RWPE1 (cell line): ENCODE measurements around the gene RAB36.

ENCODE experiments used
- CTCF ChIA-PET: fragments of 350-600 bp; sonication (Branson Sonifier 250); formaldehyde crosslinking; extraction: SDS; loops from one replicate; lab custom pipeline; 2021; lab: Yijun Ruan, JAX
- POLR2A ChIA-PET: fragments of 400-600 bp; formaldehyde crosslinking; extraction: SDS; loops from one replicate; lab custom pipeline; 2020; ENCODE audit warnings: antibody characterized with exemption; ENCODE audit not compliant: low non-redundant PET; lab: Yijun Ruan, JAX
- DNase-seq: peaks from one replicate; pipeline ENCODE4 v3.0.0; 2012; ENCODE audit warnings: low spot score
- H3K27ac ChIP-seq: fragments of 450-650 bp; 2 replicates; pipeline ENCODE4 v1.5.1; 2017
- TF ChIP-seq, protein P1 (sequence below): fragments of 450-650 bp; conservative IDR thresholded peaks from 2 replicates; pipeline ENCODE4 v1.5.1; 2017; ENCODE audit warnings: low read depth, mild to moderate bottlenecking

The RAB36 gene

DNA sequence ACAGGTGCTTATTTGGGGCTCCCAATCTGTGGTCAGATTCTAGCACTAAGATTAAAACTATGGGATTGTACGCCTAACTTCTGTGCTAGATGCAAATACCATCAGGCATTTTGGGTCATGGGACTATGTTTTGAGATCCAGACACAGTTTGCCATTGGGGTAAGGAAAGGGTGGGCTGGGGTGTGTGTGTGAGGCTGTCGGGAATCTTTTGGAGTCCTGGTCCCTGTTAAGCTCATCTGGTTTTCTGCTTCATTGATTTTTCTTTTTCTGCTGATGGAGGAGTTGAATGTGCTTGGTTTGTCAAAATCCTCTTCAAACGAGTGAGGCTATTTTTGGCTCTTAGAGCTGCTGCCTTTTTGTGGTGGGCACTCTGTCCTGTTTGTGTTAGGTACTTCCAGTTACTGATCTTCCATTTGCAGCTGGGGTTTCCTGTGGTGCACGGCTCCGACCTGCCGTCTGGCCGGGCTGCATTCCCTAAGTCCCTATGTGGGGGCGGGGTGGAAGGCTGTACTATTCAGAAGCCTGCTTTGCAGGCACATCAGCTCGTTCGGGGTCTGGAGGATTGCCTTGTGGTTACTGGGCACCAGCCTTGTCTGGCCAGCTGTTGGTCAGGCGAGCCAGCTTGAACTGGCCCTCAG is 37.9 kb downstream of the RAB36 start:
- no peak for DNase-seq
- TF ChIP-seq, protein P1, sequence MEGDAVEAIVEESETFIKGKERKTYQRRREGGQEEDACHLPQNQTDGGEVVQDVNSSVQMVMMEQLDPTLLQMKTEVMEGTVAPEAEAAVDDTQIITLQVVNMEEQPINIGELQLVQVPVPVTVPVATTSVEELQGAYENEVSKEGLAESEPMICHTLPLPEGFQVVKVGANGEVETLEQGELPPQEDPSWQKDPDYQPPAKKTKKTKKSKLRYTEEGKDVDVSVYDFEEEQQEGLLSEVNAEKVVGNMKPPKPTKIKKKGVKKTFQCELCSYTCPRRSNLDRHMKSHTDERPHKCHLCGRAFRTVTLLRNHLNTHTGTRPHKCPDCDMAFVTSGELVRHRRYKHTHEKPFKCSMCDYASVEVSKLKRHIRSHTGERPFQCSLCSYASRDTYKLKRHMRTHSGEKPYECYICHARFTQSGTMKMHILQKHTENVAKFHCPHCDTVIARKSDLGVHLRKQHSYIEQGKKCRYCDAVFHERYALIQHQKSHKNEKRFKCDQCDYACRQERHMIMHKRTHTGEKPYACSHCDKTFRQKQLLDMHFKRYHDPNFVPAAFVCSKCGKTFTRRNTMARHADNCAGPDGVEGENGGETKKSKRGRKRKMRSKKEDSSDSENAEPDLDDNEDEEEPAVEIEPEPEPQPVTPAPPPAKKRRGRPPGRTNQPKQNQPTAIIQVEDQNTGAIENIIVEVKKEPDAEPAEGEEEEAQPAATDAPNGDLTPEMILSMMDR = no peak
- ChIA-PET CTCF (interaction anchor here (1.0 kb wide), 1 partner anchor 99 kb away, joined by 5 read pairs; no protein-coding TSS in a partner anchor), POLR2A (no interaction called here)
- peak overlapping the region; percentile 81 for H3K27ac ChIP-seq

DNA sequence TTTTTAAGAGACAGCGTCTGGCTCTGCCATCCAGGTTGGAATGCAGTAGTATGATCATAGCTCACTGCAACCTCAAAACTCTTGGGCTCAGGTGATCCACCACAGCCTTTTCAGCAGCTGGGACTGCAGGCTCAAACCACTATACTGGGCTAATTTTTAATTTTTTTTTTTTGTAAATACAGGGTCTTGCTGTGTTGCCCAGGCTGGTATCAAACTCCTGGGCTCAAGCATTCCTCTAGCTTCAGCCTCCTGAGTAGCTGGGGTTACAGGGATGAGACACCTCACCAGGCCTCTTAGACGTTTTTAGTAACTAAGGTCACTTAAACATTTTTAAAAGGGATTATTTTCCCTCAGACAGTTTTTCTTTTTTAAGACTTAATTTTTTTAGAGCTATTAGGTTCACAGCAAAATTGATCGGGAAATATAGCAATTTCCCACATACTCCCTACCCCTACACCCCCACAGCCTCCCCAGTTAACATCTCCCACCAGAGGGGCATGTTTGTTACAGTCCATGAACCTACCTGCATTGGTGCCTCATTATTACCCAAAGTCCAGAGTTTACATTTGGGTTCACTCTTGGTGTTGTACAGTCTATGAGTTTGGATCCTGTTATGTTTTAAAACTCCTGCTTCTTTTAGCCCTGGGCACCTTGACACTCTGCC is 39.0 kb downstream of the RAB36 start:
- TF ChIP-seq, protein P1 = no peak
- CTCF ChIA-PET = interaction anchor here (1.0 kb wide), 1 partner anchor 98 kb away, joined by 5 read pairs; no protein-coding TSS in a partner anchor
- POLR2A ChIA-PET = no interaction called here
- no peak for DNase-seq
- peak overlapping the region; percentile 42 for H3K27ac ChIP-seq

- no peak for DNase-seq
- TF ChIP-seq, protein P1 = no peak
- POLR2A ChIA-PET = no interaction called here
- peak overlapping the region; percentile 42 for H3K27ac ChIP-seq
- CTCF ChIA-PET = no interaction called here
These were observed 39.5 kb downstream of the RAB36 start for GRCh38 chr22:23184764-23185113.

DNA sequence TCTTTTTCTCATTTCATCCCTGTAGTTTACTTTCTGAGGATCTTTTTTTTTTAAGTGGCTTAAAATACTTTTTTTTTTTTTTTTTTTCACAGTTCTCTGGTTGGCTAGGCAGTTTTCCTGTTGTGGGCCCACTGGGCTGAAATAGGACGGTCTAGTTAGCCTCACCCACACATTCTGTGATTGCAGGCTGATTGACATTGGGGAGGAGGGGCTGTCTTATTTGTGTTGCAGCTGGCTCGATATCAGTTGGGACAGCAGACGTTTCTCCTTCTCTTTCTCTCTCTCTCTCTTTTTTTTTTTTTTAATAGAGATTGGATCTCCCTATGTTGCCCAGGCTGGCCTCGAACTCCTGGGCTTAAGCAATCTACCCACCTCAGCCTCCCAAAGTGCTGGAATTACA is 41.9 kb downstream of the RAB36 start:
- DNase-seq = no peak
- H3K27ac ChIP-seq = peak overlapping the region; percentile 12; the same call in 1 of the 2 replicates
- TF ChIP-seq, protein P1 = no peak
- POLR2A ChIA-PET = no interaction called here
- CTCF ChIA-PET = no interaction called here

DNA sequence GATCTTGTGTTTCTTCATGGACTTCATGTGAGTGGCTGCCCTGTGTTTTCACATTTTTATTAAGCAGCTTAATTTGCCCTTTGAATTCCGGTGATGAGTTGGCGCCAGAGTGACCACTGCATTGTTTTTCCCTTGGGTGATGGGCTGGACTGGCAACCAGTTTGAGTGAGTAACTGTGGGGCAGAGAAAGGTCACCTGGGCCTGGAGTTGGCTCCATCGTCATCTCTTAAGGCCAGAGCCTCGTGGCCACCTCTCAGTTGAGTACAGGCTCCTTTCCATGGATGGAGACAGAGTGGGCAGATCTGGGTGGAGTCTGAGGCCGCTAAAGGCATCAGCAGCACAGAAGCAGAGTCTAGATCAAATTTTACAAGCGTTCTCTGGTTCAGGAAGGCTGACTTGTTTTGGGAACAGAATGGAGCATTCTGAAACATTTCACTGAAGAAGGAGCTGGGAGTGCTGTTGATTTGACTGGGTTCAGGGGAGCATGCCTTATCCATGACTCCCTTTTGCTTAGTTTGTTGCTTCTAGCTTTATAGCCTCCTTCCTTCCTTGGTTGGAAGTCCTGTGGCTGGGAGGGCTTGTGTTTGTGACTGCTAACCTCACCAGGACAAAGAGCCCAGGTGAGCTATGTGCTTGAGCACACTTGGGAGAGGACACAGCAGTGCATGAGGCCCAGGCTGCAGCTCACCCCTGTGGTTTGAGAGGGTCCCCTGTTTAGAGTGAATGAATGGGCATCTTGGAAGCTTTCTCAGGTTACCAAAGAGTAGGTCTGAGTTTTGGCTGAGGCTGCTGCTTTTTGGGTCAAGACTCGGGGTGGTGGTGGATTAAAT is 42.8 kb downstream of the RAB36 start:
- peak overlapping the region; percentile 56 for H3K27ac ChIP-seq
- no peak for DNase-seq
- CTCF ChIA-PET = interaction anchor here (0.6 to 0.8 kb wide), 2 partner anchors 189 to 993 kb away, joined by 3 to 4 read pairs; no protein-coding TSS in a partner anchor
- POLR2A ChIA-PET = no interaction called here
- TF ChIP-seq, protein P1 = no peak

DNA sequence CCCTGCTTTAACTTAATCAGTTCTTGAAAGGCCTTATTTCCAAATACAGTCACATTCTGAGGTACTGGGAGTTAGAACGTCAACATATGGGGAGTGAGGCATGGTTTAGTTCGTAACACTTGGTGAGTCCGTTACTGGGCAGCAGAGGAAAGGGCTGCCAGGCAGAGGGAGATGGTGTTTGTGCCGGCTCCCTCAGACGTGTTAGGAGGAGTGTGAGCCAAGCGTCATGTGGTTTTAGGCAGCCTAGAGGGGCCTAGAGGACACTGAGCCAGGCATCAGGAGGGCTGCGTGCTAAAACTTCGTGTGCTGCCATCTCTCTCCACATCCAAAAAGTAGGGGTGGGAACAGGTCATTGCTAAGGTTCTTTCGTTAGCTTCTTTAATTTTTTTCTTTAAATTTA is 45.2 kb downstream of the RAB36 start:
- ChIA-PET CTCF (no interaction called here), POLR2A (no interaction called here)
- H3K27ac ChIP-seq = peak overlapping the region; percentile 18; the same call in 1 of the 2 replicates
- DNase-seq = no peak
- TF ChIP-seq, protein P1 = no peak
